Suprapubic skin (tissue), 4 donors: ENCODE results near the gene SIRPA. TPM values are rescaled to one million over a fixed set of nuclear protein-coding genes. Genes with fewer than 3 reads are reported as not detected.
"Not testable (repeated sequence)": the region's sequence is repeated elsewhere in the genome, so short reads cannot be mapped to it uniquely, and the experiment has no call there.

Experiments
- DNase-seq, 2 donors: peaks; one replicate each; pipeline ENCODE4 v3.0.0-alpha.2; 2019; ENCODE audit warnings: low spot score in 2 of 2
- H3K27ac ChIP-seq: fragments of 200-600 bp; sonication (generic); one replicate; pipeline ENCODE4 v1.5.1; 2019
- H3K27me3 ChIP-seq: fragments of 200-600 bp; sonication (generic); one replicate; pipeline ENCODE4 v1.5.1; 2019
- H3K36me3 ChIP-seq: fragments of 200-600 bp; sonication (generic); one replicate; pipeline ENCODE4 v1.5.1; 2019
- H3K4me1 ChIP-seq: fragments of 200-600 bp; sonication (generic); one replicate; pipeline ENCODE4 v1.5.1; 2019
- H3K4me3 ChIP-seq: fragments of 200-600 bp; sonication (generic); one replicate; pipeline ENCODE4 v1.5.1; 2019; ENCODE audit warnings: mild to moderate bottlenecking
- H3K9me3 ChIP-seq: fragments of 200-600 bp; sonication (generic); one replicate; pipeline ENCODE4 v1.5.1; 2019
- EP300 ChIP-seq: sonication (generic); formaldehyde crosslinking; IDR thresholded peaks from one replicate; pipeline ENCODE4 v1.6.1; 2017; ENCODE audit warnings: antibody characterized with exemption
- POLR2A ChIP-seq, 2 donors: fragments of 450-650 bp; IDR thresholded peaks; one replicate each; pipeline ENCODE4 v1.6.1; 2017; ENCODE audit warnings: antibody characterized with exemption in 2 of 2, mild to moderate bottlenecking in 2 of 2, moderate library complexity in 2 of 2
- POLR2AphosphoS5 ChIP-seq, 3 donors: sonication (generic); formaldehyde crosslinking; IDR thresholded peaks; one replicate each; pipeline ENCODE4 v1.6.1; 2017; ENCODE audit warnings: antibody characterized with exemption in 3 of 3
- WGBS: methylation state at CpG from one replicate; pipeline ENCODE4 v1.1.5; 2018; 5-methylcytosine and 5-hydroxymethylcytosine counted together
- total RNA-seq, 4 donors: library from RNA; depleted of rRNA; stranded (reverse); fragments of >200 nt; gene quantifications; one replicate each; pipeline ENCODE4 v1.1.0, GENCODE V29; 2016
- TF ChIP-seq, protein P1 (sequence below), 2 donors: fragments of 200-600 bp in 1 of 2; fragments of 450-650 bp in 1 of 2; sonication (generic) in 1 of 2; IDR thresholded peaks; one replicate each; pipeline ENCODE4 v1.5.1; 2016 to 2019; ENCODE audit warnings: antibody characterized with exemption in 2 of 2, mild to moderate bottlenecking in 1 of 2, moderate library complexity in 1 of 2

SIRPA gene
- total RNA-seq, 4 donors from 2014 or later = 30.3 to 53.3 (median 47.3) TPM

DNA sequence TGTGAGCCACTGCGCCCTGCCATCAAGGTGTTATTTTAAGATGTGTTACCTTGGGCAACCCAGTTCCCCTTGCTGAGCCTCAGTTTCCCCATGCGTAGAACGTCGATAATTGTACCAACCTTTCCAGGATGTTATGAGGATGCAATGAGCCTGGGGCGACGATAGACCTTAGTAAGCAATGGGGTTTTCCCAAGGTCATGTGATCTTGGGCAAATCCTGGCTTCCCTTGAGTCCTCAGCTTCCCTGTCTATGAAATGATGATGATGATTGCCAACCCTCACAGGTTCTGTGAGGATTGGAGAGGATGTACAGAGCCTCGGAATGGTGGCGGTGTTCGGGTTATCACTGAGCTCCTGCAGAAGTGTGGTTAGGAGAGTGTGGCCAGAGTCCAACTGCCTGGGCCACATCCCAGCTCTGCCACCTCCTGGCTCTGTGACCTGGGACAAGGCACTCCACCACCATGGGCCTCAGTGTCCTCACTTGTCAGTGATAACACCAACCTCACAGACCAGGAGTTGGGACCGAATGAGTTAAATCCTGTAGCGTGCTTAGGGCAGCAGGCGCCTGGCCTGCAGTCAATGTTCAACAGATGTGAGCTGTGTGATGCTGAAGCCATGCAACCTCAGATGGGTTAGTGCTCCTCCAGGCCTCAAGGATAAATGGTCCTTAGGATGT lies 23.4 kb downstream of the SIRPA start:
- Histone ChIP-seq H3K4me1 (peaks cover under 1% of the 10 kb centered on the region), H3K27me3 (no peaks in the 10 kb centered on the region), H3K9me3 (no peaks in the 10 kb centered on the region), H3K36me3 (peaks cover 53% of the 10 kb centered on the region), H3K4me3 (no peak overlapping the region), H3K27ac (no peak overlapping the region)
- no peak for TF ChIP-seq POLR2AphosphoS5 (IDR thresholded peaks at IDR 0.05)
- no peak for TF ChIP-seq EP300
- TF ChIP-seq, protein P1, sequence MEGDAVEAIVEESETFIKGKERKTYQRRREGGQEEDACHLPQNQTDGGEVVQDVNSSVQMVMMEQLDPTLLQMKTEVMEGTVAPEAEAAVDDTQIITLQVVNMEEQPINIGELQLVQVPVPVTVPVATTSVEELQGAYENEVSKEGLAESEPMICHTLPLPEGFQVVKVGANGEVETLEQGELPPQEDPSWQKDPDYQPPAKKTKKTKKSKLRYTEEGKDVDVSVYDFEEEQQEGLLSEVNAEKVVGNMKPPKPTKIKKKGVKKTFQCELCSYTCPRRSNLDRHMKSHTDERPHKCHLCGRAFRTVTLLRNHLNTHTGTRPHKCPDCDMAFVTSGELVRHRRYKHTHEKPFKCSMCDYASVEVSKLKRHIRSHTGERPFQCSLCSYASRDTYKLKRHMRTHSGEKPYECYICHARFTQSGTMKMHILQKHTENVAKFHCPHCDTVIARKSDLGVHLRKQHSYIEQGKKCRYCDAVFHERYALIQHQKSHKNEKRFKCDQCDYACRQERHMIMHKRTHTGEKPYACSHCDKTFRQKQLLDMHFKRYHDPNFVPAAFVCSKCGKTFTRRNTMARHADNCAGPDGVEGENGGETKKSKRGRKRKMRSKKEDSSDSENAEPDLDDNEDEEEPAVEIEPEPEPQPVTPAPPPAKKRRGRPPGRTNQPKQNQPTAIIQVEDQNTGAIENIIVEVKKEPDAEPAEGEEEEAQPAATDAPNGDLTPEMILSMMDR (IDR thresholded peaks at IDR 0.05) = no peak
- TF ChIP-seq POLR2A (IDR thresholded peaks at IDR 0.05) = no peak
- WGBS = 67% methylated on average over 12 of the region's 12 CpGs
- no peak for DNase-seq

DNA sequence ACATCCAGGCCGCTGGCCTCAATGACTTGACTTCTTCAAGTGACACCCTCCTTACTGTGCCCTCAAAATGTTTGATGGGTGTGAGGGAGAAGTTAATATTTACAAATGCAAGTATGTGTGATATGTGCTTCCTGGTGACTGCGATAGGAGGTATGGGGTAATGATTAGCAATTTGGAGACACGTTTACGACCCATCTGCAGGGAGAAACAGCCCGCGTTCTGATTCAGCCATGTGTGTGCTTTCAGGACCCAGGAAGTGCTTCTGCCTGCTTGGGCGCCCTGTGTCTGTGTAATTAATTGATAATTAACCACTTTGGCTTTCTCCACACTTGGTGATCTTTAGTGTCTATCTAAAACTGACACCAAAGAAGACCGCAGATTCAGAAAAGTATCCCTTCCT lies 25.0 kb downstream of the SIRPA start:
- no peaks in the 10 kb centered on the region for H3K27me3 ChIP-seq
- WGBS = 82% methylated on average over 8 of the region's 8 CpGs

DNA sequence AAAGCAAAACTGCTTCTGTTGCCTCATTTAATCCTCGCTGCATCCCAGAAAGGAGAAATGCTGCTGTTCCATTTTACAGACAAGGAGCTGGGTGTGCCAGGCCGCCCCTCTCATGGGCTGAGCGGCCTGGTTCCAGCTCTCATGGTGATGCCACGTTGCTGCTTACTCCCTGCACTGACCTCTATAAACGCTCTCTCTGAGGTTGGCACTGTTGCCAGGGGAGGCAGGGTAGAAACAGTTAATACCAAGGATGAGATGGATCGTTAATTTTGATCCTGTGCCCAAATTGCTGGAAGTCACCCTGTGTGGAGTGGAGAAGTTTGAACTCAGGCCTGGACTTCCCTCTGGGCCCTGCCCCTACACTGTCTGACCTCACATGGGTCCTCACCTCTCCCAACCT lies 25.6 kb downstream of the SIRPA start:
- Histone ChIP-seq H3K27ac (no peak overlapping the region), H3K9me3 (no peaks in the 10 kb centered on the region), H3K4me1 (no peaks in the 10 kb centered on the region), H3K4me3 (no peak overlapping the region), H3K27me3 (no peaks in the 10 kb centered on the region), H3K36me3 (peaks cover 58% of the 10 kb centered on the region)
- DNase-seq = no peak
- 69% methylated on average over 6 of the region's 6 CpGs for WGBS
- TF ChIP-seq, protein P1 (IDR thresholded peaks at IDR 0.05) = no peak
- TF ChIP-seq POLR2AphosphoS5 (IDR thresholded peaks at IDR 0.05) = no peak
- no peak for TF ChIP-seq POLR2A (IDR thresholded peaks at IDR 0.05)
- no peak for TF ChIP-seq EP300

More for the DNA sequence above, 25.0 kb downstream of the SIRPA start:
- no peak for TF ChIP-seq POLR2AphosphoS5 (IDR thresholded peaks at IDR 0.05)
- no peak for TF ChIP-seq POLR2A (IDR thresholded peaks at IDR 0.05)
- TF ChIP-seq EP300 = no peak
- TF ChIP-seq, protein P1 (IDR thresholded peaks at IDR 0.05) = no peak
- DNase-seq = no peak
- Histone ChIP-seq H3K9me3 (no peaks in the 10 kb centered on the region), H3K4me3 (no peak overlapping the region), H3K36me3 (peaks cover 58% of the 10 kb centered on the region), H3K4me1 (no peaks in the 10 kb centered on the region), H3K27ac (no peak overlapping the region)

DNA sequence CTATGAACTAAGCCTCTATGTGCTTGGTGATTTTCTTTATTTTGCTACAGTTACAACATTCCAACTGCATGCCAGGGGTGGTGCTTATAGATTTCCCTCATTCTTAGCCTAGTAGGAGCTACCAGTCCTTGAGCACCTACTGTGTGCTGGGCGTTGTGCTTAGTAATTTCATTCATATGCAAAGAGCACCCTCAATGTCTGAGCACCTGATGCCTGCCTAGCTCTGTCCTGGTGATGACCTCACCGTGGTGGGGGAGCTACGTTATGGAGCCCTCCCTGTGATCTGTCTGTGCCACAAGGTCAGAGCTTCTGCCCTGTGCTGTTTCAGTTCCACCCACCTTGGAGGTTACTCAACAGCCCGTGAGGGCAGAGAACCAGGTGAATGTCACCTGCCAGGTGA lies 26.8 kb downstream of the SIRPA start:
- 63% methylated on average over 3 of the region's 4 CpGs for WGBS
- not testable (repeated sequence) for DNase-seq, H3K9me3 ChIP-seq, H3K4me1 ChIP-seq, H3K27ac ChIP-seq, H3K4me3 ChIP-seq, H3K27me3 ChIP-seq
- peaks cover 50% of the 10 kb centered on the region for H3K36me3 ChIP-seq

DNA sequence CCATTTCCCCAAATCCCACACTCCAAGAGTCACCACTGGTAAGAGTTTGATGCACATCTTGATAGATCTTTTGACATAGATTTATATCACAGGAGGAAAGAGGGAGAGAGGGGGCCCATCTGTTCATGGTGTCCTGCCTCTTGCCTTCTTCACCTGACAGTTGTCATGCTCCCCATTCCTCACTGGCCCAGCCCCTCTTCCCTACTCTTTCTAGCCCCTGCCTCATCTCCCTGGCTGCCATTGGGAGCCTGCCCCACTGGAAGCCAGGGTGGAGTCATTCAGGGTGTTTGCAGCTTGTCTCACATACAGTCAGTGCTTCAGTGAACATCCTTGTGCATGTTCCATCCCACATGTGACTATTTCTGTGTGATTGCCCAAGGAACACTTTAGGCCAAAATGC lies 27.6 kb downstream of the SIRPA start:
- no peak overlapping the region for H3K27ac ChIP-seq
- no peaks in the 10 kb centered on the region for H3K9me3 ChIP-seq
- no peak overlapping the region for H3K4me3 ChIP-seq
- no peaks in the 10 kb centered on the region for H3K4me1 ChIP-seq
- DNase-seq = no peak
- H3K27me3 ChIP-seq = no peaks in the 10 kb centered on the region
- H3K36me3 ChIP-seq = peaks cover 47% of the 10 kb centered on the region
- no peak for TF ChIP-seq POLR2A (IDR thresholded peaks at IDR 0.05)

DNA sequence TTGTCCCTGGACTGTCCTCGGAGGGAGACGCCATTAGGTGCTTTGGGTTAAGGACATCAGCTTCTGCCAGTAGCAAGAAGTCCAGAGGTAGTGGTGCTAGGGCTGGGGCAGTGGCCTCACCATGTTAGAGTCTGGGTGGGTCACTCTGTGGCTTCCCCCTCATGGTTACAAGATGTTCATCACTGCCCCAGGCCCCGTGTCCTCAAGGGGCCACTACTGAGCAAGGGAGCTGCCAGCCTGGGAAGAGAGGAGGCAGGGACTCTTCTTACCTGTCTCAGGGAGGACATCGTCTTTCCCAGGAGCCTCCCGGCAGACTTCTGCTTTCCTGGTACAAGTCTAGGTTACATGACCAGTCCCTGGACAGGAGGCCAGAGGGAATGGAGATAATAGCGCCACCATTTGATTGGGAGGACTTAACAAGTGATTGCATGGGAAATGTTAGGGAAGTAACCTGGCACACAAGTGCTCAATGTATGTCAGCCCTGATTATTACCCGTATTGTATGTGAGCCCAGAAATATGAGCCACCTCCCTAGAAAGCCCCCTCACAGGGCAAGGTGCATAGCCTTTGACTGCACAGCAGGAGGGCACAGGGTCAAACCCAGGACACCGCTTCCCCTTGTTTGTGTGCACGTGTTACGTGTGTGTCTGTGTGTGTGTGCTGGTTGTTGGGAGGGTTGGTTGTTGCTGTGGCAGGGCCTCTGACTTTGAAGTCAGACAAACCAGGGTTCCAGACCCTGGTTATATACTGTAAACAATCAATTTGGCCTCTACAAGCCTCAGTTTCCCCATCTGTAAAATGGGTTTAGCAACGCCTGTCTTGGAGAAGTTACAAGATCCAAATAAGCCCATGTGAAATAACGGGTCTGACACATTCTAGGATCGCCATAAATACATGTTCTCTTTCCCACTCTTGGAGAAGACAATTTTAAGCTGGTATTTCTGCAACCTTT lies 30.0 kb downstream of the SIRPA start:
- H3K27ac ChIP-seq = no peak overlapping the region
- 93% methylated on average over 11 of the region's 13 CpGs for WGBS
- H3K4me3 ChIP-seq = no peak overlapping the region
- H3K27me3 ChIP-seq = no peaks in the 10 kb centered on the region
- peaks cover 8% of the 10 kb centered on the region for H3K4me1 ChIP-seq
- no peaks in the 10 kb centered on the region for H3K9me3 ChIP-seq
- H3K36me3 ChIP-seq = peaks cover 51% of the 10 kb centered on the region
- DNase-seq = no peak
- no peak for TF ChIP-seq POLR2AphosphoS5 (IDR thresholded peaks at IDR 0.05)
- TF ChIP-seq POLR2A (IDR thresholded peaks at IDR 0.05) = no peak
- TF ChIP-seq, protein P1 (IDR thresholded peaks at IDR 0.05) = no peak
- no peak for TF ChIP-seq EP300
